Activated naive CD4-positive, alpha-beta T cell treated with anti-CD3 and anti-CD28 coated beads, Interleukin-2, amount 50 U/mL, for 24 hours (primary cell): ENCODE measurements around the gene TUSC1.
A peak's percentile ranks its signal among the peaks of the same experiment; 100 is the strongest.
"Not testable (repeated sequence)": the region's sequence is repeated elsewhere in the genome, so short reads cannot be mapped to it uniquely, and the experiment has no call there.

Source experiments
- H3K27ac Mint-ChIP-seq: one replicate; pipeline ENCODE4 v1.8.0; 2021; ENCODE audit warnings: mild to moderate bottlenecking, mixed read lengths
- H3K27me3 Mint-ChIP-seq: one replicate; pipeline ENCODE4 v1.8.0; 2021; ENCODE audit warnings: mixed read lengths
- H3K36me3 Mint-ChIP-seq: one replicate; pipeline ENCODE4 v1.8.0; 2021; ENCODE audit warnings: mixed read lengths
- H3K4me1 Mint-ChIP-seq: one replicate; pipeline ENCODE4 v1.8.0; 2021; ENCODE audit warnings: mixed read lengths
- H3K4me3 Mint-ChIP-seq: one replicate; pipeline ENCODE4 v1.8.0; 2021; ENCODE audit warnings: mild to moderate bottlenecking, mixed read lengths
- H3K9me3 Mint-ChIP-seq: one replicate; pipeline ENCODE4 v1.8.0; 2021; ENCODE audit warnings: mixed read lengths

The TUSC1 gene

GRCh38 chr9:25678147-25678666, at the start of gene TUSC1:
TUSC1 (minus strand) TSS chr9:25678444; CDS start chr9:25678312, 132 bp downstream.
- Mint-ChIP-seq H3K4me1 (peaks cover 4% of the 10 kb centered on the region), H3K36me3 (no peaks in the 10 kb centered on the region), H3K4me3 (peak within 1 kb of the TSS; percentile 60), H3K27me3 (peaks cover 18% of the 10 kb centered on the region), H3K9me3 (no peaks in the 10 kb centered on the region), H3K27ac (no peak within 1 kb of the TSS)

- no peak overlapping the region for H3K4me3 Mint-ChIP-seq
- no peak overlapping the region for H3K27ac Mint-ChIP-seq
- H3K36me3 Mint-ChIP-seq, result no peaks in the 10 kb centered on the region
- no peaks in the 10 kb centered on the region for H3K27me3 Mint-ChIP-seq
- H3K4me1 Mint-ChIP-seq, result no peaks in the 10 kb centered on the region
- H3K9me3 Mint-ChIP-seq, result no peaks in the 10 kb centered on the region
Observed at GRCh38 chr9:25726871-25727410, 48.7 kb upstream of the TUSC1 start.

- H3K4me1 Mint-ChIP-seq, result no peaks in the 10 kb centered on the region
- H3K27me3 Mint-ChIP-seq, result no peaks in the 10 kb centered on the region
- H3K4me3 Mint-ChIP-seq, result no peak overlapping the region
- no peak overlapping the region for H3K27ac Mint-ChIP-seq
- H3K36me3 Mint-ChIP-seq, result no peaks in the 10 kb centered on the region
- no peaks in the 10 kb centered on the region for H3K9me3 Mint-ChIP-seq
Observed at GRCh38 chr9:25724424-25724823, 46.2 kb upstream of the TUSC1 start.

DNA sequence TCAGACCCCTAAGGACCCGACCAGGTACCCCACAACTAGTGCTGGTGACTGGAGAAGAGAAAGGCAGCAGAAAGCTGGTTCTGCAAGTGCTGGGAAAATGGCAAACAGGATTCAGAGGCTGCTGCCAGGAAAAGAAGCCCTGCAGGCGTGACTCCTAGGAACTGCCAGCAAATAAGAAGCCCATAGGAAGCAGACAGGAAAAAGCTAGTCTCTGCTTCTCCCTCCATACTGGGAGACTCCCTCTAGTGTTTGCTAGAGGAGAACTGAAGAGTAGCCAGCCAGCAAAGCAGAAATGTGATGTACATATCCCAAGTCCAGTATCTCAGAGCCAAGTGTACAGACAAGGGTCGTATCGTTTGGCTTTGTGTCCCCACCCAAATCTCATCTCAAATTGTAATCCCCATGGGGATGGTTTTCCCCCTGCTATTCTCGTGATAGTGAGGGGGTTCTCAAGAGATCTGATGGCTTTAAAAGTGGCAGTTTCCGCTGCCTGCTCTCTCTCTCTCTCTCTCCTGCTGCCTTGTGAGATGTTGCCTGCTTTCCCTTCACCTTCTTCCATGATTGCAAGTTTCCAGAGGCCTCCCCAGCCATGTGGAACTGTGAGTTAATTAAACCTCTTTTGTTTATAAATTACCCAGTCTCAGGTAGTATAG, 38.1 kb upstream of the TUSC1 start:
- Mint-ChIP-seq H3K27ac (no peak overlapping the region), H3K9me3 (peaks cover 9% of the 10 kb centered on the region), H3K4me1 (no peaks in the 10 kb centered on the region), H3K36me3 (no peaks in the 10 kb centered on the region), H3K27me3 (no peaks in the 10 kb centered on the region), H3K4me3 (no peak overlapping the region)

DNA sequence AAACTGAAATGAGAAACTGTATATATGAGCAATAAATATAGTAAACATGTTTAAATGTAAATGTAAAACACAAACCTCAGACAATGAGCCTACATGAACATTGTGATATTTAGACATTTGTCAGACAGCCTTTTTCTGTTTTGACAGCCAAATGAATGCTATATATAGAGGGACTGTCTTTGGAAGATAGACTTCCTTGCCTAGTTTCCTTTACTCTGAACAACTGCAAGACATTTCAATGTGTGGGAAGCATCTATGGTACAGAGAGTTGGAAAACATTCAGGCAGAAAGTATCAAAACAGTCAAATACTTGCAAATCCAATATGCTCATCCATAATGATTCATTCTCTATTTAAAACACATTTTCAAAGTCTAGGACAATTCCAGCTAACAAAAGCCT, 31.7 kb upstream of the TUSC1 start:
- Mint-ChIP-seq H3K27ac (no peak overlapping the region), H3K9me3 (peaks cover 5% of the 10 kb centered on the region), H3K4me3 (no peak overlapping the region), H3K4me1 (no peaks in the 10 kb centered on the region), H3K36me3 (no peaks in the 10 kb centered on the region), H3K27me3 (no peaks in the 10 kb centered on the region)

GRCh38 chr9:25704800-25705199, 26.6 kb upstream of the TUSC1 start:
- H3K36me3 Mint-ChIP-seq, result no peaks in the 10 kb centered on the region
- H3K4me1 Mint-ChIP-seq, result no peaks in the 10 kb centered on the region
- no peaks in the 10 kb centered on the region for H3K27me3 Mint-ChIP-seq
- peaks cover 5% of the 10 kb centered on the region for H3K9me3 Mint-ChIP-seq
- no peak overlapping the region for H3K4me3 Mint-ChIP-seq
- H3K27ac Mint-ChIP-seq, result no peak overlapping the region

DNA sequence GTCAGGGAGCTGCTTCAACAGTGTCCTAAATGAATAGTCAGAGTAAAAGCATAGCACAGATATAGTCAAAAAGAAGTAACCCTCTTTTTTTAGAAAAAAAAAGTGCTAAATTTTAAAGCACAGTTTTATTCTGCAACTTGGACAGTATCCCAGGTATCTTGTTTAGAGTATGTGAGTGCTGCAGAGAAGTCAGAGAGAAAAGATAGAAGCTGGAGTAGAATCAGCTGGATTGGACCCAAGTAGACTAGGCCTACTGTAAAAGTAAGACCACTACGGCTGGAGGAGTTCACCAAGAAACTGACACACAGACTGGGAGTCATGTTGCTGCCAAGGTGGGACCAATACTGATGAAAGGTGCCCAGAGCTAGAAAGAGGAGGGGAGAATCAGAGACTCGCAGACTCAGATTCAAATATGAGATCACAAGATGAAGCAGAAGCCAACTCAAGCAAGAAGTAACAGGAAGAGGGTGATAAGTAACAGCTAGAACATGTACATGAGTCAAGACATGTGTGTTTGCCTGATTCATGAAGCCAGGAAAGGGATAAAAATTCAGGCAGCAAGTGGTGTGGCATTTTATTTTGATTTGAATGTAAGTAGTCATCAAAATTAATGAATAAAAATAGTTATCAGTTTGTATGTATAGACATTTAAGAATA, 25.6 kb upstream of the TUSC1 start:
- Mint-ChIP-seq H3K27ac (no peak overlapping the region), H3K4me3 (no peak overlapping the region), H3K9me3 (no peaks in the 10 kb centered on the region), H3K4me1 (no peaks in the 10 kb centered on the region), H3K36me3 (no peaks in the 10 kb centered on the region), H3K27me3 (no peaks in the 10 kb centered on the region)

- Mint-ChIP-seq H3K27ac (no peak overlapping the region), H3K4me3 (no peak overlapping the region), H3K4me1 (no peaks in the 10 kb centered on the region), H3K36me3 (no peaks in the 10 kb centered on the region), H3K9me3 (no peaks in the 10 kb centered on the region), H3K27me3 (no peaks in the 10 kb centered on the region)
Observed at GRCh38 chr9:25702536-25702935, 24.3 kb upstream of the TUSC1 start.

DNA sequence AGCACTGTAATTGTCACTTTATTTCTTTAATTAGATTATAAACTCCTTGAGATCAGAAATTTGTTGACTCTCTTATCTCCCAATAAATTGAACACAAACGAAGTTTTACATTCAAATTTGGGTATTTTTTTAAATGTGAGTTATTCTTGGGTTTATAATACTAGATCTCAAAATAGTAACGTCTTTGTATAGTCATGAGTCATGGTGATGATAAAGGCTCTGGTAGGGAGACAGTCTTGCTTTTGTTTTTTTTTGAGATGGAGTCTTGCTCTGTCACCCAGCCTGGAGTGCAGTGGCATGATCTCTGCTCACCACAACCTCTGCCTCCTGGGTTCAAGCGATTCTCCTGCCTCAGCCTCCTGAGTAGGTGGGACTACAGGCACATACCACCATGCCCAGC, 22.7 kb upstream of the TUSC1 start:
- H3K4me1 Mint-ChIP-seq, H3K27ac Mint-ChIP-seq, H3K9me3 Mint-ChIP-seq, H3K4me3 Mint-ChIP-seq, H3K36me3 Mint-ChIP-seq, H3K27me3 Mint-ChIP-seq: not testable (repeated sequence)

DNA sequence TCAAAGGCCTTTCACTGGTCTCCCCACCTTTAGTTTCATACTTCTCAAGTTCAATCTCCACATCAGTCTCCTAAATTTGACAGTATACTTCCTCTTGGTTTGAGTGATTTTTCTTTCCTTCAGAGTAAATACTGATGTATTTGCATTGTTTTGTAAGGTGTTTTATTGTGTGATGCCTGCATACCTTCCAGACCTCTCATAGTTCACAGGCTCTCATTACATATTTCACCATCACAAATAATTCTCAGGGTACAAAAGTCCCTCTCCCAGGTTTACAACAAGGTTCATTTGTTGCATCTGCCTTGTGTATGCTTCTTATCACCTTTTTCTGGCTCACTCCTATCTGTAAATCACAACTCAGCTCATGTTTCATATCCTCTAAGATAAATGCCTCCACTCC, 22.2 kb upstream of the TUSC1 start:
- Mint-ChIP-seq H3K4me1 (no peaks in the 10 kb centered on the region), H3K27me3 (no peaks in the 10 kb centered on the region), H3K4me3 (no peak overlapping the region), H3K27ac (no peak overlapping the region), H3K36me3 (no peaks in the 10 kb centered on the region), H3K9me3 (no peaks in the 10 kb centered on the region)

GRCh38 chr9:25691786-25692185, 13.5 kb upstream of the TUSC1 start:
- H3K36me3 Mint-ChIP-seq, result no peaks in the 10 kb centered on the region
- H3K27me3 Mint-ChIP-seq, result no peaks in the 10 kb centered on the region

DNA sequence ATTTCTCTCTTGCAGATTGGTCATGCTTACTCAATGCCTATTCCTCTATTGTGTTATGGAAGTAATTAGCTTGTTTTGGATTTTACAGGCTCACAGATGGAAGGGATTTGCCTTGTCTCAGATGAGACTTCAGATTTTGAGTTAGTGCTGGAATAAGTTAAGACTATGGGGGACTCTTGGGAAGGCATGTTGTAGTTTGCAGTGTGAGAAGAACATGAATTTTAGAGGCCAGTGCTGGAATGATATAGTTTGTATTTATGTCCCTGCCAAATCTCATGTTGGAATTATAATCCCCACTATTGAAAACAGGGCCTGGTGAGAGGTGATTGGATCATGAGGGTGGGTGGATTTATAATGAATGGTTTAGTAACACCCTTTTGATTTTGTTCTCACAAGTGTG, 6.1 kb upstream of the TUSC1 start:
- peaks cover 1% of the 10 kb centered on the region for H3K27me3 Mint-ChIP-seq
- no peak overlapping the region for H3K27ac Mint-ChIP-seq
- H3K9me3 Mint-ChIP-seq, result peaks cover 4% of the 10 kb centered on the region
- H3K4me1 Mint-ChIP-seq, result no peaks in the 10 kb centered on the region
- H3K36me3 Mint-ChIP-seq, result no peaks in the 10 kb centered on the region
- no peak overlapping the region for H3K4me3 Mint-ChIP-seq

More at GRCh38 chr9:25691786-25692185, 13.5 kb upstream of the TUSC1 start:
- Mint-ChIP-seq H3K27ac (no peak overlapping the region), H3K9me3 (no peaks in the 10 kb centered on the region), H3K4me3 (no peak overlapping the region), H3K4me1 (no peaks in the 10 kb centered on the region)

GRCh38 chr9:25681266-25681665, 3.0 kb upstream of the TUSC1 start:
- H3K9me3 Mint-ChIP-seq, result peaks cover 4% of the 10 kb centered on the region
- H3K27me3 Mint-ChIP-seq, result peaks cover 12% of the 10 kb centered on the region
- H3K4me3 Mint-ChIP-seq, result no peak overlapping the region
- H3K4me1 Mint-ChIP-seq, result peaks cover 4% of the 10 kb centered on the region
- H3K36me3 Mint-ChIP-seq, result no peaks in the 10 kb centered on the region
- H3K27ac Mint-ChIP-seq, result no peak overlapping the region

DNA sequence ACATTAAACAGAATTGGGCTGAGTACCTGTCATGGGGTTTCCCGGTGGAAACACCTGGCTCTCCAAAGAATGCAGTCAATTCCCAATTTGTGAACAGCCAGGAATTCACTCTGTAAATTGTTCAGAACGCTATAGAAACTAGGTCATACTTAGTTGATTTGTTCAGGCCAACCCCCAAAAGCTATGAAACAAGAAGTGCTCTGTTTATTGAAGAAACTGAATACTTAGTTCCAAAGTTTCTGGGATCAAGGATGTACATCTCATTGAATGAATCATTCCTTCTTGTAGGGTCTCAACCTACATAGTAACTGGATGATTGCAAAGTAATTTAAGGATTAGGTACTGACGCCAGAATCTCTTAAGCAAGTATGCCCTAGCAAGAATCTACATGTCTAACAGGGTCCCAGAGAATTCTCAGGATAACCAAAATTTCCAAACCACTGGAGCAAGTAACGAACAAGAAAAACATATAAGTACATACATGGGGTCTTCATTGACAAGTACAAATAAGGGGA, 659 bp upstream of the TUSC1 start:
- Mint-ChIP-seq H3K4me1 (peaks cover 4% of the 10 kb centered on the region), H3K27me3 (peaks cover 18% of the 10 kb centered on the region), H3K4me3 (no peak overlapping the region), H3K36me3 (no peaks in the 10 kb centered on the region), H3K27ac (no peak overlapping the region), H3K9me3 (no peaks in the 10 kb centered on the region)

DNA sequence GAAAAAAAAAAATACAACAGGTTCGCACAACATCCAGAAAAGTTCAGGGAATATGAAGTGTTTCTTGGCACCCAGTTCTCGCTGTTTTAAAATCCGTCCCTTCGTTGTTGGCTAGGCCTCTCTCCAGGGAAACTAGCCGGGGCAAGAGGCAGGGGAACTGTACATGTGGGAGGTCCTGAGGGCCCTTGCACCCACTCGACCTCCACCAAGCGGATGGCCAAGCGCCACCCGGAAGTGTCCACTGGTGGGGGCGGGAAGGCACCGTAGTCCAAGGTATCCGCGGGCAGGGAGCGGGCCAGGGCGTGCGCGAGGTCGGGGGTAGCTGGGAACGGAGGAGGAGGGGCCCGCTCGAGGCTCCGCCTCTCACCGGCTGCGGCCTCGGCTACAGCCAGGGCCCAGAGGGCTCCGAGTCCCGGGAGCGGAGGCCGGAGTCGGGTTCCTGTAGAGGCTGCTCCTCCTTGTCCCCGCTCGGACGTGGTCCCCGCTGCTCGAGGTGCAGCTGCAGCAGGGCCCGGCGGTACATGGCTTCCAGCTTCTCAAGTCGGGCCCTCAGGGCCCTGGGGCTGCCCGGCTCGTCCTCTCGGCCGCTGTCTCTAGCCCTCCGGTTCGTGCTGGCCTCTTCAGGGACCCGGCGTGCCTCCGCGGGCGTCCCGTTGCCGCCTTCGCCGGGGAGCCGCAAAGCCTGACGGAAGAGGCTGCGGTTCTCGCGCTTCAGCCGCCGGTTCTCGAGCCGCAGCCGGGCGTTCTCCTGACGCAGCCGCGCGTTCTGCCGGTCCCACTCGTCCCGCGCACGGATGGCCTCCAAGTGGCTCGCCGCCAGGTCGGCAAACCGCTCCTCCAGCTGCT, 720 bp downstream of the TUSC1 start:
- no peaks in the 10 kb centered on the region for H3K36me3 Mint-ChIP-seq
- H3K27ac Mint-ChIP-seq, result no peak overlapping the region
- H3K4me1 Mint-ChIP-seq, result peaks cover 4% of the 10 kb centered on the region
- no peaks in the 10 kb centered on the region for H3K9me3 Mint-ChIP-seq
- H3K4me3 Mint-ChIP-seq, result peak overlapping the region; percentile 60
- peaks cover 18% of the 10 kb centered on the region for H3K27me3 Mint-ChIP-seq
